GM19193 (cell line): ENCODE measurements around the gene NRXN3.

ENCODE experiments used
- POLR2A ChIP-seq: IDR thresholded peaks from 4 replicates; pipeline ENCODE4 v1.6.1; 2011; ENCODE audit not compliant: insufficient read depth, insufficient read length; ENCODE audit errors: extremely low read depth

NRXN3 gene

DNA sequence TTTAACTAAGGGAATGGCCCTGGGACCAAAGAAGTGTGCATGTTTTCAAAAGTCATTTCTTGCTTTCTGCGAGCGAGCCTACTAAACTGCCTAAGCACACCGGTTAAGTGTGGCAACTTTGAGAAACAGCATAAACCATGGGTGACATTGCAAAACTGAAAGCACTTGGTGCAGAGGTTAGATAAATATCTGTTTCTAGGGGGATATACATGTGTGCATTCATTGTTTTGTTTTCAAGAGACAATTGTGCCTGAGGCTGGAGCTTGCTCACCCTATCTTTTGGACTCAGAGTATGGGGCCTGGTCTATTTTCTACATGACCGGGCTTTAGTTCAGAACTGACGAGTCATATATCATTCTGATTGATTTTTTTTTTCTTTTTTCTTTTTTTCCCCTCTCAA, 923.4 kb downstream of the NRXN3 start:
- no peak for TF ChIP-seq POLR2A

DNA sequence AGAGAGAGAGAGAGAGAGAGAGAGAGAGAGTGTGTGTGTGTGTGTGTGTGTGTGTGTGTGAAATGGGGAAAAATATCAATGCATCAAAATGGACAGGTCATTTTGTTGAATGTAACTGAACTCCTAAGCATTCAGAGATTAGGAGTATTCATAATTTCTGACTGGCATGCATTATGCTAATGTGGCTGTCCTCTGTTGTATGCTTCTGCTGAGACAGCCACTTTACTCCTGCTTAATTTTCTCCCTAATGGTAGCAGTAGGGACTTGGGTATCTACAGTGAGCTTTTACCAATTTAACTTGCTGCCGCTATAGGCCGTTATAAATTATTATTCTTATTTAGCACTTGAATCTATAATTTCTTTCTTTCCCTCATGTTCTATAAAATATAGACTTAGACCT, 924.8 kb downstream of the NRXN3 start:
- no peak for TF ChIP-seq POLR2A

DNA sequence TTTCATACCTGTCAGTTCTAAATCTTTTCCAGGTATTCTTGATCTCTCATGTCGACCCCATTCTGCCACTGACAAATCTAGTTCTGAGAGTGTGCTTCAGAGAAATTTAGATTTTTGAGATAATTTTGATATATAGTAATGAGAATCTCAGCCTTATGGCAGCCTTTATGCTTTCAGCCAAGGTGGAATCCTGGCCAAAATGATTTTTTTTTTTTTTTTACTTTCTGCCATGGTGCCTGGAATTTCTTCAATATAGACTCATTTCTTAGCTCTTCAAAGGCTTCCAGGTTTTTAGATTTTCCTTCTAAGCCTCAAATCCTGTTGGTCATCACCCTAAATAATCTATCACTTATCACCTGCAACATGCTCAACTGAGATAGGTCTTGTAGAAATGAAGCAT, 926.6 kb downstream of the NRXN3 start:
- no peak for TF ChIP-seq POLR2A

DNA sequence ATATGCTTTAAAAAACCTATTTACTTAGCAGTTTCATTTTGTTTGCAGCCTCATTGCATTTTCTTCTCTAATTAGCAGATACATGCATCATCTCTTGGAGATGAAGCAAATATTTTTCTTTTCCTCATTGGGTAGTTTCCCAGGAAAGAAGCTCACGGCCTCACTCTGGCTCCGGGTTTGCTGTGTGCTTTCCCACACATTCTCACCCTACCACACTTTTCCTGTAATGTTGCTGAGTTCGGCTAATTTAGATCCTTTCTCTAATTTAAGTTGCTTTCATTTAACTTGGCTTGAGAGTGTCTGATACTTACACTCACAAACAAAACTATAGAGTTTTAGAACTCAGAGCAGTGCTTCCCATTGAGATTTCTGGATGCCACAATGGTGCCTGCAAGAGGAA, 928.2 kb downstream of the NRXN3 start:
- no peak for TF ChIP-seq POLR2A

DNA sequence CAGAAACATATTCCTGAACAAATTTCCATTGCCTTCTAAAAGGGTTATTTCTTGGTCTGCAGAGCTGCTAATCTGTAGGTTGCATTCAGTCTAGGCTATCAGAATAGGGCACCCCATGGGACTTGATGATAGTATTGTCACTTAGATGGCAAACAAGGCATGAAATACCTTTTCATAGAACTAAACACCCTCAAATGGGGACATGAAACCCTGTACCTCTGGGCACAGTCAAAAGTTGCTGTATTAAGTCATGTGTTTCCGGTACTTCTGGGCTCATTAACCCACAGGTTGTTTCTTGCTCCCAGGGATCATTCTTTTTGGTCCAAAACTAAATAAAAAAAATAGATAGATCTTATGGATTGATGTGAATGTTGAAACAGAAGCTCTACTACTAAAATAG, 930.4 kb downstream of the NRXN3 start:
- TF ChIP-seq POLR2A = no peak

DNA sequence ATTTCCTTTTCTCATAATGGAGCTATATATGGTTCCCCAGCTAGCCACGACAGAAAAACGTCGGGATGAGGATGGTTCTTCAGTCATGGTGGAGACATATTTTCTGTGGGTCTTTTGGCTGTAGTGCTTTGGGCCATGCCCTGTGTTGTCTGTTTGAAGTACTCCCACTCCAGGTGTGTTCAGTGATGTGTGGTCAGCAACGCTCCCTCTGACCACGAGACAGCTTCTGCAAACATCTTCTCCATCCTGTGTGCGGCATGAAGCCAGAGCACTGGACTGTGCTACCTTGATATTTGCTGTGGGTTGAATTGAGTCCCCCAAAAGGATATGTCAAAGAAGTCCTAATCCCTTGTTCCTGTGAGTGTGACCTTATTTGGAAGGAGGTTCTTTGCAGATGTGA, 931.2 kb downstream of the NRXN3 start:
- no peak for TF ChIP-seq POLR2A

DNA sequence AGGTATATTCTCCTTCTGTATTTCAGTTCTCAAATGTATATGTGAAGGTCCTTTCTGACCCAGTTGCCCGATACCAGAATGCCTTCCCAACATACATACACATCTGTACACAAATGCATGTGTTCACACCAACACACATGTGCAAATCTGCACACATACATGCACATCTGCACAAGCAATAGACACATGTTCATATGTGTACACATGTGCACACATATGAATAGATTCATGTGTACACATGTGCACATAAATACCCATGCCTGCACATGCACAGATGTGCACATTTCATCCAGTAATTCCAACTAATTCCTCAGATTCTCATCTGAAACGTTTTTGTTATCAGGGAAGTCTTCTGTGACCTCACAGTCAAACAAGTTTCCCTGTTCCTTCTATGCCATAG, 933.6 kb downstream of the NRXN3 start:
- no peak for TF ChIP-seq POLR2A

DNA sequence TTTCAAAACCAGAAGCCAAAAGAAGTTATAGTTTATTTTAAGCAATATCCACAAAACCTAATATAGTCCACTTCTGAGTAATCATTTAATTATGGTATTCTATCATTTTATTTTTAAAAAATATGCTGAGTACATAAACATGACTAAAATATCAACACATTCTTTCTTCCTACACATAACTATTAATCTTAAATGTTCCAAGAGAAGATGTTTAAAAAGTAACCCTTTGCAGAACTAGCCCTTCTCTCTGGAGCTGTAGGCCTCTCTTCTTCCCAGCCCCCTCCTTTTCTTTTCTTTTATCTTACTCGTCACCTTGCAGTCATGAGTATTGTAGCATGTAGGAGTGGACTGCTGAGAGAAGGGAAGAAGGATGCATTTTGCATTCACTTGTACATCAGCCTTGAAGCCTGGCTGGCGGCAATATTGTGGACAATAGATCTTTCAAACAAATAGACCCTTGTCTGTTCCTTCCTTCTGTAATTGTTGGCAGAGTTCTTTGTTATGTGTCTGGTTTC, 941.9 kb downstream of the NRXN3 start:
- TF ChIP-seq POLR2A = no peak

DNA sequence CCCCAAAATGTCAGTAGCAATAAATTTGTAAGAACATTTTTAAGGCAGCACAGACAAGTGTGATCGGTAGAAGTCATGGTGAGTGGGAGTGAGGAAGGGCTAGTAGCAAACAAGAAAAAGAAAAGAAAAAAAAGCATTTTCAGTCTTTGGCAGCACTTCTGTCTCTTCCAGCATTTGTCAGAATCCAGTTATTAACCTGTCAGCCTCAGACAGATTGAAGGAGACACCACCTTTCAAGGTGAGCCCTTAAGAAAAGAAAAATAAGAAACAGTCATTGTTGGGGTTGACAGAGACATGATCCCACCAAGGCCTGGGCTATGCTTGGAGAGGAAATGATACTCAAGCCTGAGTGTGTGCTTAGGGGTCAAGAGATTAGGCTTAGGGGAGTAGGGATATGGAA, 947.4 kb downstream of the NRXN3 start:
- no peak for TF ChIP-seq POLR2A

DNA sequence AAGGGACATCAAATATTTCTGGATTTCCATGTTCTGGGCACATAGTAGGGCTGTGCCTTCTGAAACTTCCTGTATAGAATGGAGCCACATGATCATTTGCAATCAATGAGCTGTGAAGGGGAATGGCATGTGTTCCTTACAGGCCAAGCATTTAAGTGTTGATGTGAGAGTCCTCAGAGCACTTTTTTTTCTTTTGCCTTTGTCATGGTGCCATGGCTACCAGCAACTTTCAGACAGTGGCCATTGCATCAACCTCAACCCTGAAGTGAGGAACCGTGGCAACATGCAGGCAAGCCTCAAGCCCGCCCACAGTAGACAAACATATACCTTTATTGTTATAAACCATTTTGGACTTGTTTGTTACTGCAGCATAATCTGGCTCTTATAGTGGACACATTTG, 948.1 kb downstream of the NRXN3 start:
- TF ChIP-seq POLR2A = no peak

DNA sequence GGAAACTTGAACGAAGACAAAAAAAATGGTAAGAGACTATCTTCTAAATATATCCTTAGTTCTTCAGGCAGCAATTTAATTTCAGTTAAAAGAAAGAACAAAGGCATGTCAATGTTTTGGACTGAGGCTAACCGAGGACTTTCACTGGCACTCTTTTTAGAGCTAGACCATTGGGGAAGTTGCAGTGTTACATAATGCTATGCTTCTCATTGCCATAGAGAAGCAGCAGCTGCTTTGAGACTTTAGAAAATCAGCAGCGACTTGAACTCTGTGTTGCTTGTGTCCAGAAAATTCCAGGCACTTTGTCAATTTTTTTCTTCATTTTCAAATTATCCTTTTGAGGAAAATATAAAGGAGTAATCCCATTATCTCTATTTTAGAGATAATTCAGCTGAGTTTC, 964.2 kb downstream of the NRXN3 start:
- no peak for TF ChIP-seq POLR2A

DNA sequence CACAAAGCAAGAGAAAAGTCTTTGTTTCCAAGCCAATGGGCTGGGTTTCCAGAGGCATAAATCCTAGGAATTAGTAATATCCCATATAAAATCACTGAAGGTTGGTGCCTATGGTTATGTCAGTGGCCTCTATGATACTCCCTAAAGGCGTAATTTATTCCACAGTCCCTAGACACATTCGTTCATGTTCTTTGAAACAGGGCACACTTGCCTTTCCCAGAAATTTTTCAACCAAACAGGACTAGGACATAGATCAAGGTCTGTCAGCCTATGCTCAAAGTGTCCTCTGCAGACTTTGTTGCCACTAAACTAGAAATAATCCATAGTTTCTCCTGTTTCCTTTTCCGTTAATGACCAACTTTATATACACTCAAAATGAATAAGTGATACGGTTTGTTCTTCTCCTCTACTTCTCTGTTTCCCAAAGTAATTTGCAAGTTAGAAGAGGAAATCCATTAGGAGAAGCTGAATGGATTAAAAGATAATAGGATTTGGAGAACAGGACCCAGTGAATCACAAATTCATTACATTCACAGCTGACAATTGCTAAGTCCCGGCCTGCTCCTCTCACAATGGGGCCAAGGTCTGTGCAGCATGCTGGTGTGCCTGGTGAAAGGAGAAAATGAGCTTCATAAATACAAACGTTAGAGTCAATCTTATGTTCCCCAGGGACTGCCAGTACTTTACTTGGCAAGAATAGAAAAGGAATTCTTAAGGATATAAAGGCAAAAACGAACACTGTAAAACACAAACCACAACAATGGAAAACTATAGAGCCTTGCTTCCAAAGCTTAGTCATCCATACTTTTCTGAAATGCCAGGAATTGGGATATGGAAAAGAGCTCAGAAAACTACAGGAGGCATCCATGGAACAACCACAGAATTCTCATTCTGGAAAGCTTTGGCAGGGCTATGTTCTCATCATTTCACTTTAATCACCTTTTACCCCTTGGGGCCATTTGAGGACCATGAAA, 966.2 kb downstream of the NRXN3 start:
- no peak for TF ChIP-seq POLR2A

DNA sequence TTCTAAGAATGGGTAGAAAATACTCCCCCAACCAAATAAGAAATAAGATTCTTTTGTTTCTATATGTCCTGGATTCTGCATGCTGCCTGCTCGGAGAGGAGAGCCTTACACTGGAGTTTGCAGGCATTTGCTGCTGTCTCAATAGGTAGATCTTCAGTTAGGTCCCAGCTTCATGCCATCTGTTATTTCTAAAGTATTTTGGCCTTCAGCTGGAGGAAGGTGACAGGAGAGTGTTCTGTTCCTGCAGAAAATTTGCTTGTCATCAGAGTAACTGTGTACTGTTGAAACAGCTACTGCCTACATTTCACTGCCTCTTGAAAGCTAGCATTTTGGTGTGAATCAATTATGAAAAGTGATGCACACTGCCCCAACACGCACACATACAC, 966.9 kb downstream of the NRXN3 start:
- no peak for TF ChIP-seq POLR2A

DNA sequence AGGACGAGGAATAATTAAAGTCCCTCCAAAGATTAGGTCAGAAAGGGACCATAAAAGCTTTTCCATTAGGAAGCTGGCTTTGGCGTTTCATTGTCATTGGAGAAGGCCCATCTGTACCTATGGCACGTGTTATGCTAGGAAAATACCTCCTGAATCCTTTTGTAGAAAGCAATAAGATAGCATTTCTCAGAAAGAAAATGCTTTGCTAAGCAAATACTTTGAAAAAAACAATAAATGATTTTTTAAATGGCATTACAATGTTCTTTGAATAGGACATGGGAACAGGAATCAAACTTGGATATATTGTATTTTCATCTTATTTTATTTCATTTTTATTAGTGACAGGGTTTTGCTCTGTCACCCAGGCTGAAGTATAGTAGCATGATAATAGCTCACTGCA, 967.7 kb downstream of the NRXN3 start:
- no peak for TF ChIP-seq POLR2A

DNA sequence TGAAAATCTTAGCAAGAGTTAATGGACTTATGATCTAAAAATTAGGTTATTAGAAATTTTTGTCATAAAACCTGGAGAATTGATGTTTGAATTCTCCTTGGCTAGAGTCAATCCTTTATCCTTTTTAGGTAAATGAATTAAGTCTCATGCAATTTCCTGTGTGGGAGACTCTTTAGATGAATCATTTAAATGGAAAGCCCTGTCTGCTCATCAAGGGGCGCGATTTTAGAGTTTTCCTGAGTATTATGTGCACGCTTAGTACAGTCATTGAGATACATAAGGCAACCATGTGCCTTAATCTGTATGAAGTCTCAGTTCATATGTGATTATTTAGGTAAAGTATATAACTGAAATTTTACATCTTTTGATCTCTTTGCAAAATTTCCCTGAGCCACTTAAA, 974.7 kb downstream of the NRXN3 start:
- TF ChIP-seq POLR2A = no peak

DNA sequence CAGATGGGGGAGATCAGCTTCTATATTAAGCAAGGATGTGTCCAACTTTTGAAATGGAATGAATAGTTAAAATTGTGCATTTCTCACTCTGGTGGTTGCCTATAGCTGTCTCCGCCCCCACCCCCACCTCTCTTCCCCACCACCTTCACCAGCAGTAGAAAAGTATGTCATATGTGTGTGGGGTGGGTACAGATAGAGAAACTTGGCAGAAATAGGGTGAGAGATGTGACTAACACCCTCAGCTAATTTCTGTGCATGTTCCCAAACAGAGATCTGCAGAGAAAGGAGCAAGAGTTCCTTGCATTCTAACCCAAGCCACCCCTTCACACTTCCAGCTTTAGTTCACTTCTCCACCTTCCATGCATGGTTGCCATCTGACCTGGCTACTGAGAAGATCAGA, 980.1 kb downstream of the NRXN3 start:
- TF ChIP-seq POLR2A = no peak
